Glomerular endothelial cell (primary cell): Measurements from ENCODE around the gene PGPEP1. TPM values are rescaled to one million over a fixed set of nuclear protein-coding genes. Genes with fewer than 3 reads are reported as not detected.
"Not testable (repeated sequence)": the region's sequence is repeated elsewhere in the genome, so short reads cannot be mapped to it uniquely, and the experiment has no call there.

Source experiments
- DNase-seq: peaks from one replicate; pipeline ENCODE4 v3.0.0-alpha.2; 2011; ENCODE audit warnings: low read depth, low spot score; ENCODE audit errors: extremely low read depth
- total RNA-seq: library from RNA; depleted of rRNA; stranded (reverse); fragments of >200 nt; gene quantifications from 2 replicates; pipeline ENCODE4 v1.2.3, GENCODE V29; 2015

PGPEP1 gene
- total RNA-seq, 1 donor from 2014 or later: 26.5 TPM

- no peak for DNase-seq
Measured at GRCh38 chr19:18330868-18331267, 9.5 kb upstream of the PGPEP1 start.

DNA sequence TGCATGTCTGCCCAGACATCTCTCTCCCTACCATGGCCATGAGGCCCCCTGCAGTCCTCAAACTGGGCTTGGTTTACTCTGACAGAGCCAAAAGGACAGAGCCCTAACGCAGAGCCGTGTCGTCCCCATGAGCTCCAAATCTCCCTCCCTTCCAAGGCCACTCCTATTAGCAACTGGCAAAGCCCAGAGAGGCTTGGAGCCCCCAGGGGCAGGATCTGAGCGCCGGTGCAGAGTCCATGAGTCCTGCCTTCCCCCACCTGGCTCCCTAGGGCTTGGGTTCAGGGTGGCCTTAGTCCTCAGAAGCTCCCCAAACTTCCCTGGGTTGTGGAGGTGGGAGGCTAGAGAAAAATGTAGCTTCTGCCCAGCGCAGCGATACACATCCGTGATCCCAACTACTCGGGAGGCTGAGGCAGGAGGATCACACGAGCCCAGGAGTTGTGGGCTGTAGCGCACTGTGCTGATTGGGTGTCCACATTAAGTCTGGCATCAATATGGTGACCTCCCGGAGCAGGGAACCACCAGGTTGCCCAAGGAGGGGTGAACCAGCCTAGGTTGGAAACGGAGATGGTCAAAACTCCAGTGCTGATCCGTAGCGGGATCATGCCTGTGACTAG lies 7.4 kb upstream of the PGPEP1 start:
- DNase-seq: no peak

- DNase-seq: no peak
Measured at GRCh38 chr19:18333680-18334079, 6.7 kb upstream of the PGPEP1 start.

DNA sequence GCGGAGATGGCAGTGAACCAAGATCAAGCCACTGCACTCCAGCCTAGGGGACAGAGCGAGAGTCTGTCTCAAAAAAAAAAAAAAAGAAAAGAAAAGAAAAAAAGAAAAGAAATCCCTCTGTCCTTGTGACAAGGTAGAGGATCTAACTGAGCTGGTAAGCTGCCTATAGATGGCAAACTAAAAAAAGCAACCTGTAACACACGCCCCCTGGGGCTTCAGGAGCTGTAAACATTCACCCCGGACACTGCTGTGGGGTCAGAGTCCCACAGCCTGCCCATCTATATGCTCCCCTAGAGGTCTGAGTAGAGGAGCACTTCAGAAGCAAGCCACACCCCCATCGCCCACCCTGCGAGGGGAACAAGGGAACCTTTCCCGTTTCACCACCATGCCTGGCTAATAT lies 4.3 kb upstream of the PGPEP1 start:
- DNase-seq: no peak

- DNase-seq: no peak
Measured at GRCh38 chr19:18338541-18338940, 1.9 kb upstream of the PGPEP1 start.

DNA sequence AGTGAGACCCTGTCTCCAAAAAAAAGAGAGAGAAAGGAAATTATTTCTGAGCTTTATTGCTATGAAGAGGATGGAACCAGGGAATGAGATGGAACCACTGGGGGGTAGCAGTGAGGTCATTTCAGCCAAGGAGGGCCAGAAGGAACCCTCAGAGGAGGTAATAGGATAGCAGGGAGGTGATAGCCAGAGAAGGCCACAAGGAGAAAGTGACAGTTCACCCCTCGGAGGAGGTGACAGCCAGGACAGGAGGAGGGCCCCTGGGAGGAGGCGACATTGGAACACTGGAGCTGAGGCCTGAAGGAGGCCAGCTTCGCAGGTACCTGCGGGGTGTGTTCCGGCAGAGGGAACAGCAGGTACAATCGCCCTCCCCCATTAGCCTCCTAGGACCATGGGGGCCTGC lies 675 bp upstream of the PGPEP1 start:
- no peak for DNase-seq

DNA sequence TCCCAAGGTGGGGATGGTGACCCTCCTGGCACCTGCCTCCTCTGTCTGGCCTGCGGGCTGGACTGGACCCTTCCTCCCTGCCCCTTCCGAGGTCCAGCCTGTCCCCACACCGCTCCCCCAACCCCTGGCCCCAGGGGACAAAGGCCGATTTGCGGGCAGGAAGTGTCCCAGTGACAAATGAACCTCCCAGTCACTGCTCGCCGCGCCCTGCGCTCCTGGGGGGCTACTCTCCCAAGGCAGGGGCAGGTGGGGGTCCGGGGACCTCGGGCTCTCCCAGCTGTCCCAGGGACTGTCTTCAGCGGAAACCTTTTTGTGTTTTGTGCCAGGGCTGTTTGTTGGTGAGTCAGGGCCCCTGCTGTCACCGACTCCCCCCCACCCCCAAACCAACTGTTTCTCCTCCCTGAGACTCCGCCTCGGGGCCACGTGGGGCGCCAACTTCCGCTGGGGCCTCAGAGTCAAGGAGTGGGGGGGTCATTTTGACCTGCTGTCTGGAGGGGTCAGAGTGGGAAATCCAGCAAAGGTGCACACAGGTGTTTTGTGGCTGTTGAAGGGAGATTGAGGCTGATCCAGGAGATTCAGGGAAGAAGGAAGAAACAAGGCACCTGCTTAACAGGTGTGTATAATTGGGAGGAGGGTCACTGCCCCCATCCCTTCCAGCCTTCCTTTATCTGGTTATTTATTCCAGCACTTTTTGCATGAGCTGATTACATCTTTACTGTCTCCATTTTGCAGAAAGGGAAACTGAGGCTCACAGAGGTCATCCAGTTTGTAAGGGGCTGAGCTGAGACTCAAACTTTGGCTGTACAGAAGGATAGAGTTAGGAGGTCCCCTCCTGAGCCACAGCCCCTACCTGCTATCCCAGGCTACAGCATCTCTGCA lies 831 bp downstream of the PGPEP1 start:
- no peak for DNase-seq

- DNase-seq: no peak
Measured at GRCh38 chr19:18342090-18342632, 1.8 kb downstream of the PGPEP1 start.

DNA sequence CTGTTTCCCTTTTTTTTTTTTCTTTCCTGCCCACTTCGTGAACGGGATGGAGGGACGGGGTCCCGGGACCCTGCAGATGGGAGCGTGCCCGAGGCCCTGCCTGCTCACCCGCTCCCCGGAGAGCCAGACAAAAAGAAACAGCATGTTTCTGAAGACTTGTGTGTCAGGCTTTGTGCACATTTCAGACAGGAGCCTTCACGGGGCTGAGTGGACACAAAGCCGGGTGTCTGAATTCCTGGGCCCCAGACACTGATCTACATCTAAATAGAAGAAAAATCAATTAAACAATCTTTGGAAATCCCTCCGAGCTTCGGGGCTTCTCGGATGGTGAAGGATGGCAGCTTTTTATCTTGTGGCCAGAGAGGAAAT lies 4.2 kb downstream of the PGPEP1 start:
- no peak for DNase-seq

DNA sequence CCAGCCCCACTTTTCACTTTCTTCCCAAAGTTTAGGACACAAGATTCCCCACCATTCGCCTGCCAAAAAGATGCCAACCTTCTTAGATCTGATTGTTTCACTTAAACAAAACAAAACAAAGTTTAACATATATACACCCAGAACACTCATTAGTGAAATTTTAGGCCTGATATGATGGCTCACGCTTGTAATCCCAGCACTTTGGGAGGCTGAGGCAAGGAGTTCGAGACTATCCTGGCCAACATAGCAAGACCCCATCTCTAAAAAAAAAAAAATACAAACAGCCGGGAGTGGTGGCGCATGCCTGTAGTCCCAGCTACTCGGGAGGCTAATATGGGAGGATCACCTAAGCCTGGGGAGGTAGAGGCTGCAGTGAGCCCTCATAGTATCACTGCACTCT lies 4.9 kb downstream of the PGPEP1 start:
- no peak for DNase-seq

DNA sequence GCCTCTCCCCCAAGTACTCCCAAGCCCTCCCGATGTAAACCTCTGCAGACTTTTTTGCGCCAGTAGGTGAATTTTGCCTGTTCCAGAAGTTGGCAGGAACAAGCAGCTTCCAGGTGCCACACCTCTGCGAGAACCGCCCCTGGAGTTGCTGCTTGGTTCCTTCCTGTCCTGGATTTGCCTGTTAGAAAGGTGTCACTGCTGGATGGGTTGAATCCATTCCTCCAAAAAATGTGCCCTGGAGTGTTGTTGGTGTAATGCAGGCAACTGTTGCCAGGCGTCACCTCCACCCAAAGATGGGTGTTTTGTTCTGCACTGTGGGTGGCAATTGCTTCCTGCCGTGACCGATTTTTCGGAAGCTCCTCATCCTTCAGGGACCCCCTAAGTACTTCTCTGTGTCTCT lies 5.7 kb downstream of the PGPEP1 start:
- DNase-seq: no peak

DNA sequence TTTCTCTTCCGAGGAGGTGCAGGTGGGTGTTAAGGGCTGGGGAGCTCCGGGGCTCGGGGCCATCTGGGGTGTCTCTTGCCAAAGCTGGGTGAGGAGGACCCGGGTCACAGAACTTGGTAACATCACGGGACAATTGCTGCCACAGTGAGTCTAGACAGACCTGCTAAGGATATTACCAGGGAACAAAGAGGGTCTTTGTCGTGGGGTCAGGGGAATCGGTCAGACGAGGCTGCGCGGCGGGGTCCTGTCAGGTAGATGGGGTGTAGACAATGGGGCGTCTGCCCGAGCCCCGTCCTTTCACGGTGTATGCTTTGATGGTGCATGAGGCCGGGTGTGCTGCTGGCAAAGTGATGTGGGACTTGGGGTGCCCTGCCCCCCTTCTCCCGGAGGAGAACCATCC lies 7.8 kb downstream of the PGPEP1 start:
- DNase-seq: no peak

DNA sequence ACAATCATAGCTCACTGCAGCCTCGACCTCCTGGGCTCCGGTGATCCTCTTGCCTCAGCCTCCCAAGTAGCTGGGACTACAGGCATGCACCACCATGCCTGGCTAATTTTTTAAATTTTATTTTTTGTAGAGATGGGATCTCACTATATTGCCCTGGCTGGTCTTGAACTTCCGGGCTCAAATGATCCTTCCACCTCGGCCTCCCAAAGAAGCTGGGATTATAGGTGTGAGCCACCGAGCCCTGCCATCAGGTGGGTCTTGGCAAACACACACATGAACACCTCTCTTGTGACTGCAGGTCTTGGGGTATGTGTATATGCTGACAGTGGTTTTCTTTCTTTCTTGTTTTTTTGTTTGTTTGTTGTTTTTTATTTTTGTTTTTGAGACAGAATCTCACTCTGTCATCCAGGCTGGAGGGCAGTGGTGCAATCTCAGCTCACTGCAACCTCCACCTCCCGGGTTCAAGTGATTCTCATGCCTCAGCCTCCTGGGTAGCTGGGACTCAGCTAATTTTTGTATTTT lies 8.5 kb downstream of the PGPEP1 start:
- DNase-seq: not testable (repeated sequence)

GRCh38 chr19:18349524-18350128 lies 9.2 kb downstream of the PGPEP1 start:
- no peak for DNase-seq

- DNase-seq: no peak
Measured at GRCh38 chr19:18350490-18350889, 10.1 kb downstream of the PGPEP1 start.

GRCh38 chr19:18351544-18351943 lies 11.1 kb downstream of the PGPEP1 start:
- DNase-seq: no peak

DNA sequence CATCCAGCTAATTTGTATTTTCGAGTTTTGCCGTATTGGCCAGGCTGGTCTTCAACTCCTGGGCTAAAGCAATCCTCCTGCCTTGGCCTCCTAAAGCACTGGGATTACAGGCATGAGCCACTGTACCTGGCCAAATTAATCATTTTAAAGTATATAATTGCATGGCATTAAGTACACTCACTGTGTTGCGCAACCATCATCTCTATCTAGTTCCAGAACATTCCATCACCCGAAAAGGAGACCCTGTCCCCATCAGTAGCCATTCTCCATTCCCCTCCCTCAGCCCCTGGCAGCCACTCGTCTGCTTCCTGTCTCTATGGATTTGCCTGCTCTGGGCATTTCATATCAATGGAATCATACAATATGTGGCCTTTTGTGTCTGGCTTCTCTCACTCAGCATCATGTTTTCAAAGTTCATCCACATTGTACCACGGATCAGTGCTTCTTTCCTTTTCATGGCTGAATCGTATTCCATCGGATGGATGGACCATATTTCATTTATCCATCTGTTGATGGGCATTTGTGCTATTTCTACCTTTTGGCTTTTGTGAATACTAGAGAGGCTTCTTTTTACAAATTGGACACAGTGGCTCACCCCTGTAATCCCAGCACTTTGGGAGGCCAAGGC lies 13.1 kb downstream of the PGPEP1 start:
- DNase-seq: no peak

GRCh38 chr19:18354743-18355142 lies 14.3 kb downstream of the PGPEP1 start:
- not testable (repeated sequence) for DNase-seq

GRCh38 chr19:18357041-18357440 lies 16.6 kb downstream of the PGPEP1 start:
- DNase-seq: no peak

GRCh38 chr19:18361646-18362045 lies 21.2 kb downstream of the PGPEP1 start:
- DNase-seq: no peak

- DNase-seq: no peak
Measured at GRCh38 chr19:18362934-18363542, 22.6 kb downstream of the PGPEP1 start.
